ENCODE measurements around the gene UQCRC2. TPM values are rescaled to one million over a fixed set of nuclear protein-coding genes. Genes with fewer than 3 reads are reported as not detected.
"Not testable (repeated sequence)": the region's sequence is repeated elsewhere in the genome, so short reads cannot be mapped to it uniquely, and the experiment has no call there.

UQCRC2 gene
- total RNA-seq, 2 donors from 2014 or later, result 477 to 641 TPM

GRCh38 chr16:22023505-22023904 lies 70.3 kb downstream of the UQCRC2 start:
- no peak for TF ChIP-seq CTCF (IDR thresholded peaks at IDR 0.05)
- no peak overlapping the region for H3K9ac ChIP-seq (ENCODE audit: low read depth in 2 of 2, low read length in 2 of 2)

DNA sequence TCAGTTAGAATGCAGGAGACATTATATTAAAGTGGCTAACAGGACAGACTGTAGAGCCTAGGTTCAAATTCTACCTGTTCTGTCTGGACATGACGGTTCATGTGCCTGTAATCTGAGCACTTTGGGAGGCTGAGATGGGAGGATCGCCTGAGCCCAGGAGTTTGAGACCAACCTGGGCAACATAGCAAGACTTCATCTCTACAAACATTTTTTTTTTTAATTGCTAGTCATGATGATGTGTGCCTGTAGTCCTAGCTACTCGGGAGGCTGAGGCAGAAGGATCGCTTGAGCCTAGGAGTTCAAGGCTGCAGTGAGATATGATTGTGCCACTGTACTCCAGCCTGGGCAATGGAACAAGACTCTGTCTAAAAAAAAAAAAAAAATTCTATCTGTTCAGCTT lies 71.6 kb downstream of the UQCRC2 start:
- H3K27me3 ChIP-seq; H3K4me1 ChIP-seq; H3K9ac ChIP-seq (ENCODE audit: low read depth in 2 of 2, low read length in 2 of 2); H3K9me3 ChIP-seq; H3K27ac ChIP-seq; DNase-seq; H3K4me3 ChIP-seq; intact Hi-C loops (cut with DNase I); H3K36me3 ChIP-seq: not testable (repeated sequence)

More at GRCh38 chr16:22023505-22023904, 70.3 kb downstream of the UQCRC2 start:
- H3K4me1 ChIP-seq, result no peaks in the 10 kb centered on the region
- H3K9me3 ChIP-seq, result no peaks in the 10 kb centered on the region
- no peak overlapping the region for H3K27ac ChIP-seq
- H3K4me3 ChIP-seq, result no peak overlapping the region
- intact Hi-C loops (cut with DNase I), result no loop called here
- H3K36me3 ChIP-seq, result no peaks in the 10 kb centered on the region
- DNase-seq, result no peak
- H3K27me3 ChIP-seq, result no peaks in the 10 kb centered on the region

GRCh38 chr16:22027633-22028032 lies 74.5 kb downstream of the UQCRC2 start:
- no peaks in the 10 kb centered on the region for H3K27me3 ChIP-seq
- no peak for TF ChIP-seq CTCF (IDR thresholded peaks at IDR 0.05)
- no peak for DNase-seq
- H3K9me3 ChIP-seq, result no peaks in the 10 kb centered on the region
- H3K9ac ChIP-seq (ENCODE audit: low read depth in 2 of 2, low read length in 2 of 2), result no peak overlapping the region
- no peak overlapping the region for H3K4me3 ChIP-seq
- H3K36me3 ChIP-seq, result no peaks in the 10 kb centered on the region
- intact Hi-C loops (cut with DNase I), result no loop called here
- no peaks in the 10 kb centered on the region for H3K4me1 ChIP-seq
- H3K27ac ChIP-seq, result no peak overlapping the region

- no peak overlapping the region for H3K9ac ChIP-seq (ENCODE audit: low read depth in 2 of 2, low read length in 2 of 2)
These were observed 76.5 kb downstream of the UQCRC2 start for GRCh38 chr16:22029632-22030031.

GRCh38 chr16:22030087-22030812 lies 77.1 kb downstream of the UQCRC2 start:
- no peaks in the 10 kb centered on the region for H3K9me3 ChIP-seq
- no peak for TF ChIP-seq CTCF (IDR thresholded peaks at IDR 0.05)
- no peaks in the 10 kb centered on the region for H3K4me1 ChIP-seq
- no peak overlapping the region for H3K4me3 ChIP-seq
- DNase-seq, result no peak
- H3K9ac ChIP-seq (ENCODE audit: low read depth in 2 of 2, low read length in 2 of 2), result no peak overlapping the region
- H3K36me3 ChIP-seq, result no peaks in the 10 kb centered on the region
- no peak overlapping the region for H3K27ac ChIP-seq
- no peaks in the 10 kb centered on the region for H3K27me3 ChIP-seq
- intact Hi-C loops (cut with DNase I), result no loop called here

More at GRCh38 chr16:22029632-22030031, 76.5 kb downstream of the UQCRC2 start:
- H3K9me3 ChIP-seq, result no peaks in the 10 kb centered on the region
- H3K27ac ChIP-seq, result no peak overlapping the region
- no peaks in the 10 kb centered on the region for H3K36me3 ChIP-seq
- TF ChIP-seq CTCF (IDR thresholded peaks at IDR 0.05), result no peak
- no peak for DNase-seq
- intact Hi-C loops (cut with DNase I), result no loop called here
- no peak overlapping the region for H3K4me3 ChIP-seq
- no peaks in the 10 kb centered on the region for H3K4me1 ChIP-seq
- no peaks in the 10 kb centered on the region for H3K27me3 ChIP-seq

DNA sequence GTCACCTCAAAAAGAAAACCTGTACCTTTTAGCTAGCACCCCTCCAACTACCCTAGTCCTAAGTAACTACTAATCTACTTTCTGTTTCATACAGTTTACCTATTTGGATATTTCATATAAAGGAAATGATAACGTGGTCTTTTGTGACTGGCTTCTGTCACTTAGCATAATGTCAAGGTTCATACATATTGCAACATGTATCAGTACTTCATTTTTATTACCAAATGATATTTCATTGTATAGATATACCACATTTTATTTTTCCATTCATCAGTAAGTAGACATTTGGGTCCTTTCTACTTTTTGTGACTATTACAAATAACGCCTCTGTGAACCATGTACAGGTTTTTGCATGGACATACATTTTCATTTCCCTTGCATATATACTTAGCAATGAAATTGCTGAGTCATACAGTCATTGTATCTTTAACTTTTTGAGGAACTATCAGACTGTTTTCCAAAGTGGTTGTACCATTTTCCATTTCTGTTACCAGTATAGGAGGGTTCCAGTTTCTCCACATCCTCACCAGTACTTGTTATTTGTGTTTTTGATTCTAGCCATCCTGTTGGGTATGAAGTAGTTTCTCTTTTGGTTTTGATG lies 78.4 kb downstream of the UQCRC2 start:
- Histone ChIP-seq H3K9ac (ENCODE audit: low read depth in 2 of 2, low read length in 2 of 2) (no peak overlapping the region), H3K4me3 (no peak overlapping the region), H3K27ac (no peak overlapping the region), H3K27me3 (no peaks in the 10 kb centered on the region), H3K9me3 (no peaks in the 10 kb centered on the region), H3K4me1 (no peaks in the 10 kb centered on the region), H3K36me3 (no peaks in the 10 kb centered on the region)
- no peak for TF ChIP-seq CTCF (IDR thresholded peaks at IDR 0.05)
- no peak for DNase-seq
- intact Hi-C loops (cut with DNase I), result no loop called here

Data from colonic mucosa (tissue), 4 donors.